ENCODE results near the gene NDUFB10. TPM values are rescaled to one million over a fixed set of nuclear protein-coding genes. Genes with fewer than 3 reads are reported as not detected.

The NDUFB10 gene
- total RNA-seq, 4 donors from 2014 or later, result 249 to 381 (median 295) TPM

DNA sequence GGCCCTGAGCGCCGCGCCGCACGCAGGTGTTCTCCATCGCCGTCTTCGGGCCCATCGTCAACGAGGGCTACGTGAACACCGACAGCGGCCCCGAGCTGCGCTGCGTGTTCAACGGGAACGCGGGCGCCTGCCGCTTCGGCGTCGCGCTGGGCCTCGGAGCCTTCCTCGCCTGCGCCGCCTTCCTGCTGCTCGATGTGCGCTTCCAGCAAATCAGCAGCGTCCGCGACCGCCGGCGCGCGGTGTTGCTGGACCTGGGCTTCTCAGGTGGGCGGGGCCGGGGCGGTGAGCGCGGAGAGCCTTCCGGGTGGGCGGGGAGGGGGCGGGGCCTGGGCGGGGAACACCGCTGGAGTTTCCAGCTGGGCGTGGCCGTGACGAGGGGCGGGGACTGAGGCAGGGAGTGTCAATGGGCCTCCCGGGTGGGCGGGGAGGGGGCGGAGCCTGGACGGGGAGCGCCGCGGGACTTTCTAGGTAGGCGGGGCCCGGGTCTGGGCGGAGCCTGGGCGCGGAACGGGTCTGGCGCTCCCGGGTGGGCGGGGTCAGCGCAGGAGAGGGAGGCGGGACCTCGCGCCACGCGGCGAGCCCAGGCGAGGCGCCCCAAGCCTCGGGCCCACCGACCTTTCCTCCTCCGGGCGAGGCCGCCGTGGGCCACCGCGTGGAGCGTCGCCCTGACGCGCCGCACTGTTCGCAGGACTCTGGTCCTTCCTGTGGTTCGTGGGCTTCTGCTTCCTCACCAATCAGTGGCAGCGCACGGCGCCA lies 32.8 kb downstream of the NDUFB10 start:
- H3K27ac ChIP-seq (replicated peaks in 1 of 4), result peak overlapping the region in 3 of 4 donors; percentile 35 to 54 (median 35)

DNA sequence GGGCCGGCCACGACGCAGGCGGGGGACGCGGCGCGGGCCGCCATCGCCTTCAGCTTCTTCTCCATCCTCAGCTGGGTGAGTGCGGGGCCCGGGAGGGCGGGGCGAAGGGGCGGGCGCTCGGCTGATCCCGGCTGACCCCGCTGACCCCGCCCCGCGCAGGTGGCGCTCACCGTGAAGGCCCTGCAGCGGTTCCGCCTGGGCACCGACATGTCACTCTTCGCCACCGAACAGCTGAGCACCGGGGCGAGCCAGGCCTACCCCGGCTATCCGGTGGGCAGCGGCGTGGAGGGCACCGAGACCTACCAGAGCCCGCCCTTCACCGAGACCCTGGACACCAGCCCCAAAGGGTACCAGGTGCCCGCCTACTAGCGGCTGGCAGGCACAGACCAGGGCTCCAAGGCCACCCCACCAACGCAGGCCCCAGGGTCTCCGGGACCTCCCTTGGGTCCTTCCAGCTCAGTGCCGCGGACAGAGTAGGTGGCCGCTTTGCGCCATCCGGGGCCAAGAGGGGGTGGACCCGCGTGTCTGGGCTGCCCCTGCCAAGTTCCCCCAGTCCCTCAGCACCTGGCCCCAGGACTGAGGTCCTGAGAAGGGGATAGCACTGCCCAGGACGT lies 33.5 kb downstream of the NDUFB10 start:
- DNase-seq (ENCODE audit: extremely low spot score), result no peak
- intact Hi-C loops (cut with DNase I), result no loop called here
- peaks cover 3 to 48% (median 32%) of the 10 kb centered on the region in 4 donors for H3K27me3 ChIP-seq
- no CpG with 5 or more reads among the region's 50 CpGs for WGBS
- peaks cover 26 to 51% (median 40%) of the 10 kb centered on the region in 4 donors for H3K4me1 ChIP-seq
- TF ChIP-seq POLR2AphosphoS5 (IDR thresholded peaks at IDR 0.05) (no peak), EP300 (IDR thresholded peaks at IDR 0.05) (no peak), POLR2A (IDR thresholded peaks at IDR 0.05; ENCODE audit: low read depth) (no peak)
- TF ChIP-seq, protein P1, sequence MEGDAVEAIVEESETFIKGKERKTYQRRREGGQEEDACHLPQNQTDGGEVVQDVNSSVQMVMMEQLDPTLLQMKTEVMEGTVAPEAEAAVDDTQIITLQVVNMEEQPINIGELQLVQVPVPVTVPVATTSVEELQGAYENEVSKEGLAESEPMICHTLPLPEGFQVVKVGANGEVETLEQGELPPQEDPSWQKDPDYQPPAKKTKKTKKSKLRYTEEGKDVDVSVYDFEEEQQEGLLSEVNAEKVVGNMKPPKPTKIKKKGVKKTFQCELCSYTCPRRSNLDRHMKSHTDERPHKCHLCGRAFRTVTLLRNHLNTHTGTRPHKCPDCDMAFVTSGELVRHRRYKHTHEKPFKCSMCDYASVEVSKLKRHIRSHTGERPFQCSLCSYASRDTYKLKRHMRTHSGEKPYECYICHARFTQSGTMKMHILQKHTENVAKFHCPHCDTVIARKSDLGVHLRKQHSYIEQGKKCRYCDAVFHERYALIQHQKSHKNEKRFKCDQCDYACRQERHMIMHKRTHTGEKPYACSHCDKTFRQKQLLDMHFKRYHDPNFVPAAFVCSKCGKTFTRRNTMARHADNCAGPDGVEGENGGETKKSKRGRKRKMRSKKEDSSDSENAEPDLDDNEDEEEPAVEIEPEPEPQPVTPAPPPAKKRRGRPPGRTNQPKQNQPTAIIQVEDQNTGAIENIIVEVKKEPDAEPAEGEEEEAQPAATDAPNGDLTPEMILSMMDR (IDR thresholded peaks at IDR 0.05), result no peak
- peak overlapping the region; percentile 45 to 61 (median 48) for H3K4me3 ChIP-seq
- H3K36me3 ChIP-seq, result peaks cover 1 to 18% (median 10%) of the 10 kb centered on the region in 4 donors
- peak overlapping the region in 1 of 4 donors; percentile 27 for H3K27ac ChIP-seq (replicated peaks in 1 of 4)
- no peaks in the 10 kb centered on the region for H3K9me3 ChIP-seq

More for the DNA sequence above, 32.8 kb downstream of the NDUFB10 start:
- peak; percentile 97 for DNase-seq (ENCODE audit: extremely low spot score)
- TF ChIP-seq POLR2AphosphoS5 (IDR thresholded peaks at IDR 0.05), result peak; percentile 37 to 39
- TF ChIP-seq POLR2A (IDR thresholded peaks at IDR 0.05; ENCODE audit: low read depth), result no peak
- WGBS, result 2% methylated on average over 22 of the region's 96 CpGs
- intact Hi-C loops (cut with DNase I), result no loop called here
- Histone ChIP-seq H3K27me3 (peaks cover 3 to 48% (median 32%) of the 10 kb centered on the region in 4 donors), H3K9me3 (no peaks in the 10 kb centered on the region), H3K4me1 (peaks cover 26 to 45% (median 40%) of the 10 kb centered on the region in 4 donors), H3K4me3 (peak overlapping the region; percentile 45 to 61 (median 48)), H3K36me3 (peaks cover 0 to 15% (median 10%) of the 10 kb centered on the region in 4 donors)

DNA sequence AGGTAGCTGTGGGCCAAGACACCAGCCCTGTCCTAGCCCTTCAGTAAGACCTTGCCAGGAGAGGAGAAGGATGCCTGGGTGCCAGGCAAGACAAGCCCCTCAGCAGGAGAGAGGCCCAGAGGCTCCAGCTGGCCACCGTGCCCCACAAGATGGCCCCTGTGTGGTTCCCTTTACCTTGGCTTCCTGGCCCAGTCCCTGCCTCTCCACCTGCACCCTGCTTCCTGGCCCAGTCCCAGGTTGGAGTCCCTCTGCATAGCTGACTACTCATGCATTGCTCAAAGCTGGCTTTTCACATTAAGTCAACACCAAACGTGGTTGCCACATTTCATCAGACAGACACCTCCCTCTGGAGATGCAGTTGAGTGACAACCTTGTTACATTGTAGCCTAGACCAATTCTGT lies 34.4 kb downstream of the NDUFB10 start:
- H3K4me3 ChIP-seq, result no peak overlapping the region
- peaks cover 26 to 57% (median 43%) of the 10 kb centered on the region in 4 donors for H3K4me1 ChIP-seq
- no peak for DNase-seq (ENCODE audit: extremely low spot score)
- H3K27ac ChIP-seq (replicated peaks in 1 of 4), result no peak overlapping the region
- intact Hi-C loops (cut with DNase I), result no loop called here
- H3K9me3 ChIP-seq, result no peaks in the 10 kb centered on the region
- no peak for TF ChIP-seq POLR2AphosphoS5 (IDR thresholded peaks at IDR 0.05)
- no peak for TF ChIP-seq POLR2A (IDR thresholded peaks at IDR 0.05; ENCODE audit: low read depth)
- TF ChIP-seq, protein P1 (IDR thresholded peaks at IDR 0.05), result no peak
- no peak for TF ChIP-seq EP300 (IDR thresholded peaks at IDR 0.05)
- peaks cover 3 to 44% (median 28%) of the 10 kb centered on the region in 4 donors for H3K27me3 ChIP-seq
- peaks cover 10 to 27% (median 19%) of the 10 kb centered on the region in 4 donors for H3K36me3 ChIP-seq
- 75% methylated on average over 2 of the region's 2 CpGs for WGBS

DNA sequence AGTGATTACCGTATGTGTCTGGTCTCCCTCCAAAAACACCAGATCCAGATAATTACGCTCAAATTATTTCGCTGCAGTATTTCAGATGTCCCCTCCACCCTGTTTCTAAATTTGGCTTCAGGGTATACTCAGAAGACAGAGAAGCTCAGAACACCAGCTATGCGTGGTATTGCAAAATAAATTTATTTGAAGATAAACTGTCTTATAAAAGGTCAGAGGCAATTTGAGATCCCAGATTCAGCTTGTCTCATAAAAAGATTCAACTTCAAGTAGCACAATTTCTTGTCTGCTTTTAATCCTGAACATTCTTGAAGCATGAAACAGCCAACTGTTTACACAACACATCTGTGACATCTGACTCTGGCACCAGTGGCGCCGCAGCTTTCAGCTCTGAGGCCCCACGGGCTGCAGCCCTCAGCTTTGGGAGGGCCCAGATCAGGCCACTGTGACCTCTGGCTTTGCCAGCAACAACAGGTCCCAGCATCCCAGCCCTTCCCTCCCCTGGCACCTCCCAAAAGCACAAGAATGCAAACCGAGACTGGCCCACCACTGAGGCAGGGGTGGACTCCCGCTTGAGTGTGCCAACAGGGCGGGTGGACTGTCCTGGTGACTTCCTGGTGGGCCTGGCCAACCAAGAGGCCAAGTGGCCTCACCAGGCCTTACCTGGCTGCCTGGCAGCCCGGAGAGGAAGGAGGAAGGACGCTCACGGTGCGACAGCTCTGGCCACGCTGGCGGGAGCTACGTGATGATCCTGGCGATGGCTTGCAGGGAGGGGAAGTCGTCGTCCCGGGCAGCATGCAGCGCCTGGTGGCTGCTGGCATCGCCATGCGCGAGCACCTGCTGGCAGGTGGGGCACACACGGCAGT lies 38.4 kb downstream of the NDUFB10 start:
- DNase-seq (ENCODE audit: extremely low spot score), result no peak
- intact Hi-C loops (cut with DNase I), result no loop called here
- Histone ChIP-seq H3K4me1 (peaks cover 0 to 22% (median 7%) of the 10 kb centered on the region in 4 donors), H3K27ac (replicated peaks in 1 of 4) (peak overlapping the region in 2 of 4 donors; percentile 52 to 63), H3K9me3 (no peaks in the 10 kb centered on the region), H3K4me3 (no peak overlapping the region), H3K27me3 (peaks cover 0 to 4% (median 0%) of the 10 kb centered on the region in 4 donors), H3K36me3 (peaks cover 50 to 67% (median 59%) of the 10 kb centered on the region in 4 donors)
- TF ChIP-seq POLR2A (IDR thresholded peaks at IDR 0.05; ENCODE audit: low read depth), result no peak
- TF ChIP-seq EP300 (IDR thresholded peaks at IDR 0.05), result no peak
- TF ChIP-seq, protein P1 (IDR thresholded peaks at IDR 0.05), result no peak
- no peak for TF ChIP-seq POLR2AphosphoS5 (IDR thresholded peaks at IDR 0.05)
- WGBS, result 82% methylated on average over 19 of the region's 26 CpGs

Data from esophagus muscularis mucosa (tissue), 4 donors.